BJ (cell line): ENCODE data around the gene DHRSX. TPM values are rescaled to one million over a fixed set of nuclear protein-coding genes. Genes with fewer than 3 reads are reported as not detected.

Experiments used
- CTCF ChIA-PET: fragments of 350-600 bp; formaldehyde crosslinking; extraction: SDS; loops from one replicate; lab custom pipeline; 2021; ENCODE audit warnings: antibody characterized with exemption, inconsistent platforms; lab: Yijun Ruan, JAX
- POLR2A ChIA-PET: fragments of 300-600 bp; sonication (Branson Sonifier 250); formaldehyde crosslinking; extraction: SDS; loops from one replicate; lab custom pipeline; 2021; ENCODE audit warnings: antibody characterized with exemption; lab: Charles Lee
- DNase-seq: peaks from one replicate; pipeline ENCODE4 v3.0.0-alpha.2; 2011; ENCODE audit warnings: low read depth
- H3K27me3 ChIP-seq: 2 replicates; pipeline ENCODE4 v1.6.0; 2011; ENCODE audit warnings: low read length; ENCODE audit not compliant: control insufficient read depth, insufficient read depth
- H3K36me3 ChIP-seq: 2 replicates; pipeline ENCODE4 v1.5.1; 2011; ENCODE audit warnings: low read length; ENCODE audit not compliant: control insufficient read depth, insufficient read depth
- H3K4me3 ChIP-seq: 2 replicates; pipeline ENCODE4 v1.5.1; 2011; ENCODE audit warnings: low read depth, mild to moderate bottlenecking, control low read depth, low read length
- CTCF ChIP-seq: IDR thresholded peaks from 2 replicates; pipeline ENCODE4 v1.5.1; 2011; ENCODE audit warnings: low read depth, mild to moderate bottlenecking, control low read depth, inconsistent platforms, low read length, moderate library complexity; ENCODE audit not compliant: insufficient read depth
- polyA plus RNA-seq: library from polyadenylated mRNA; depleted of rRNA; stranded (reverse); fragments of >200 nt; gene quantifications from 2 replicates; pipeline ENCODE4 v1.2.3, GENCODE V29; 2011

The DHRSX gene
- polyA plus RNA-seq, 1 experiment = 66.2 TPM

- POLR2A ChIA-PET = no interaction called here
- CTCF ChIA-PET = no interaction called here
- H3K36me3 ChIP-seq = no peaks in the 10 kb centered on the region
- H3K27me3 ChIP-seq = no peaks in the 10 kb centered on the region
- no peak for DNase-seq
- no peak overlapping the region for H3K4me3 ChIP-seq
- no peak for TF ChIP-seq CTCF
These were observed 315.3 kb downstream of the DHRSX start for GRCh38 chrX:2185341-2186082.

- TF ChIP-seq CTCF = no peak
- H3K27me3 ChIP-seq = no peaks in the 10 kb centered on the region
- no peaks in the 10 kb centered on the region for H3K36me3 ChIP-seq
- DNase-seq = no peak
- CTCF ChIA-PET = no interaction called here
- POLR2A ChIA-PET = no interaction called here
- no peak overlapping the region for H3K4me3 ChIP-seq
These were observed 316.7 kb downstream of the DHRSX start for GRCh38 chrX:2184089-2184488.

- no peaks in the 10 kb centered on the region for H3K36me3 ChIP-seq
- POLR2A ChIA-PET = no interaction called here
- CTCF ChIA-PET = no interaction called here
- no peak overlapping the region for H3K4me3 ChIP-seq
- TF ChIP-seq CTCF = no peak
- DNase-seq = no peak
- no peaks in the 10 kb centered on the region for H3K27me3 ChIP-seq
These were observed 317.5 kb downstream of the DHRSX start for GRCh38 chrX:2183193-2183725.

- no peak for TF ChIP-seq CTCF
- CTCF ChIA-PET = no interaction called here
- DNase-seq = no peak
- Histone ChIP-seq H3K27me3 (no peaks in the 10 kb centered on the region), H3K36me3 (no peaks in the 10 kb centered on the region), H3K4me3 (no peak overlapping the region)
- POLR2A ChIA-PET = no interaction called here
These were observed 323.2 kb downstream of the DHRSX start for GRCh38 chrX:2177541-2177940.

GRCh38 chrX:2176733-2177132, 324.0 kb downstream of the DHRSX start:
- DNase-seq = no peak
- no peaks in the 10 kb centered on the region for H3K36me3 ChIP-seq
- H3K27me3 ChIP-seq = no peaks in the 10 kb centered on the region
- ChIA-PET POLR2A (no interaction called here), CTCF (no interaction called here)
- H3K4me3 ChIP-seq = no peak overlapping the region
- no peak for TF ChIP-seq CTCF
